HG03521 (cell line): Measurements from ENCODE around the gene GGCX.
A peak's percentile ranks its signal among the peaks of the same experiment; 100 is the strongest.

Experiments used
- ATAC-seq: cut with Tn5 transposase; IDR thresholded peaks from one replicate; pipeline ENCODE4 v1.9.1; 2021; ENCODE audit warnings: mild to moderate bottlenecking, moderate library complexity; ENCODE audit not compliant: unreplicated experiment

GGCX gene

DNA sequence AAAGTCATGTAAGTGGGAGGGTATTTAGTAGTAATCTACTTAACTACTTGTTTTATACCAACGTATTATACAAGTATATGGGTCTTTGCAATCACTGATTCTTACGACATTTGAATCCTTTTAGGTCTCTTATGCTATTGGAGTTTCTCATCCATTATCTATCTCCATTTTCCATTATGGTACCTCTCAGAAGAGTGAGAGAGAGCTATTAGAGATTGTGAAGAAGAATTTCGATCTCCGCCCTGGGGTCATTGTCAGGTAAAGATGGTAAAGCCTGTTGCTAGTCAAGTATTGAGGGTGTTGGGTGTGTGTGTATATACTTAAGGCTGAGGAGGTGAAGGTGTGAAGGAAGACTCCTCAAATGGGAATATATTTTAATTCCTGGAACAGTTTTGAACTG lies 18.5 kb downstream of the GGCX start:
- ATAC-seq, result no peak

DNA sequence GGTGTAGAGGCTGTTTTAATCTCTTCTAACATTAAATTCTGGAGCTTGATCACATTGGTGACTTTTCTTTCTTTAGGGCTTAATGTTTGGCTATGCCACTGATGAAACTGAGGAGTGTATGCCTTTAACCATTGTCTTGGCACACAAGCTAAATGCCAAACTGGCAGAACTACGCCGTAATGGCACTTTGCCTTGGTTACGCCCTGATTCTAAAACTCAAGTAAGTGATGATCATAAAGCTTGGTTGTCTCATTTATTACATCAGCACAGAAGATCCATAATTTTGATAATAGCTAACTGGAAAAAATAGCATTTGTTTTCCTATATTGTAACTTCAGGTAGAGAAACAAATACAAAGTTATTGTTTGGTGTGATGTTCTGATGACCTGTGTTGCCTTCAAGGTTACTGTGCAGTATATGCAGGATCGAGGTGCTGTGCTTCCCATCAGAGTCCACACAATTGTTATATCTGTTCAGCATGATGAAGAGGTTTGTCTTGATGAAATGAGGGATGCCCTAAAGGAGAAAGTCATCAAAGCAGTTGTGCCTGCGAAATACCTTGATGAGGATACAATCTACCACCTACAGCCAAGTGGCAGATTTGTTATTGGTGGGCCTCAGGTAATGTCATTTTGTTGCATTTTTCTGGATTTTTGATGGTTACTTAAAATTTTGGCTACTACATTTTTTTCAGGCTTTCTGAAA lies 19.4 kb downstream of the GGCX start:
- ATAC-seq, result no peak

DNA sequence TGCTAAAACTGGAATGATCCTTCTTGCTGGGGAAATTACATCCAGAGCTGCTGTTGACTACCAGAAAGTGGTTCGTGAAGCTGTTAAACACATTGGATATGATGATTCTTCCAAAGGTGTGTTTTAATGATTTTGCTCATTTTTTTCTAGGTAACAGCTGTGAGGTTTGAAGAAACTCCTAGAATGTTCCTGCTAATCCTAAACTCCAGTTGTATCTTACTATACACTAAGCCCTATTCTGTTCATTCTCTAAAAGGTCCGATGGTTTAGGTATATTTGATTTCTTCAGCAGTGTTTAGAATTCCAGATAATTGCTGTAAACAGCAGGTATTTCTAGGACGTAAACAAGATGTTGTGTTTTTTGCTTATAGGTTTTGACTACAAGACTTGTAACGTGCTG lies 20.0 kb downstream of the GGCX start:
- ATAC-seq, result no peak

DNA sequence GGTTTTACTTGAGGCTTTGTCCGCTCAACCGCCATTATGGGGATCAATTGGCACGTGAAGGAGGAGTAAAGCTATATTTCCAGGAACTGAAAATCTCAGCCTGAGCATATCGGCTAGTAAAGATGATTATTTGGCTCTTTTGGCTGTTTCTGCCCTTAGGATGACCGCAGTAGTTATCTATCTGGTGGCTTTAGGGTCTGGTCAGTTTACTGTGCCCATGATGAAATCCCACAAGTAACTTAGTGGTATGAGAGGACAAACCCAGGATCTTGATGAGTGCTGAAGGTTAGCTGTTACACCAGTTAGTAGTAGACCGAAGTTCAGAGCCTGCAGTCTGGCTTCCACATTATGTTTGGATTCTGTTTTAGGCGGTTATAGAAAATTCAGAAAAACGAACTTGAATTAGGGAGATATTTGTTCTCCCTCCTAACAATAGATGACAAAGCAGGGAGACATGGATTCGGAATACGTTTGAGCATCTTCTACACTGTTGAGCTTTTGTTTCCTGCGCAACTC lies 21.1 kb downstream of the GGCX start:
- ATAC-seq, result no peak

- ATAC-seq, result peak; percentile 35
These were observed 21.7 kb downstream of the GGCX start for GRCh38 chr2:85539361-85540132.

GRCh38 chr2:85538507-85539360 lies 22.6 kb downstream of the GGCX start, which contains the start of gene MAT2A:
Gene MAT2A, plus strand, starts transcription at chr2:85539168. Its CDS starts 120 bp downstream, at chr2:85539288.
- ATAC-seq, result peak; percentile 65

GRCh38 chr2:85537600-85538506 lies 23.4 kb downstream of the GGCX start:
- ATAC-seq, result no peak

- ATAC-seq, result no peak
These were observed 24.8 kb downstream of the GGCX start for GRCh38 chr2:85536479-85536878.

DNA sequence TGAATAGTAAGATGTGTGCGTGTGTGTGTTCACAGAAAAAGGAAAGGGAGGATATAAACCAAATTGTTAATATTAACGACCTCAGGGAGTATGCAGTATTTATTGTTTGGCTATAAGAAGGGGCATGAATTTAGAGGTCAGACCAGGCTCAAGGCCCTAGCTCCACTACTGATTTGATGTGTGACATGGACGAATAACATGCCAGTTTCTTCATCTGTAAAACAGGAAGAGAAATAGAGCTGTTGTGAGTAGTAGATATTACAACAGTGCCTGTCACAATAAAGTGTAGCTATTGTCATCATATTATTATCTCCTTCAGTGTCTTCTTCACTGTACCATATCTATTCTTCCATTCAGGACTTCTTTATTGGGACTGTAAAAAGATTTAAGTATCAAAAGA lies 26.4 kb downstream of the GGCX start:
- ATAC-seq, result no peak

- ATAC-seq, result no peak
These were observed 27.2 kb downstream of the GGCX start for GRCh38 chr2:85534099-85534498.

GRCh38 chr2:85531589-85531988 lies 29.7 kb downstream of the GGCX start:
- ATAC-seq, result no peak

DNA sequence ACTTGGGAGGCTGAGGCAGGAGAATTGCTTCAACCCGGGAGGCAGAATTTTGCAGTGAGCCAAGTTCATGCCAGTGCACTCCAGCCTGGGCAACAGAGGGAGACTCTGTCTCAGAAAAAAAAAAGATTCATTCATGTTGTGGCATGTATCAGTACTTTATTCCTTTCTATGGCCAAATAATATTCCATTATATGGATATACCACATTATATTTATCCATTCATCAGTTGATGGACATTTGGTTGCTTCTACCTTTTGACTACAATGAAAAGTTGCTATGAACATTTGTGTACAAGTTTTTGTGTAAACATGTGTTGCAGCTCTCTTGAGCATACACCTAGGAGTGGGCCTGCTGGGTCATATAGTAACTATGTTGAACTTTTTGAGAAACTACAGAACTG lies 31.5 kb downstream of the GGCX start:
- ATAC-seq, result no peak

DNA sequence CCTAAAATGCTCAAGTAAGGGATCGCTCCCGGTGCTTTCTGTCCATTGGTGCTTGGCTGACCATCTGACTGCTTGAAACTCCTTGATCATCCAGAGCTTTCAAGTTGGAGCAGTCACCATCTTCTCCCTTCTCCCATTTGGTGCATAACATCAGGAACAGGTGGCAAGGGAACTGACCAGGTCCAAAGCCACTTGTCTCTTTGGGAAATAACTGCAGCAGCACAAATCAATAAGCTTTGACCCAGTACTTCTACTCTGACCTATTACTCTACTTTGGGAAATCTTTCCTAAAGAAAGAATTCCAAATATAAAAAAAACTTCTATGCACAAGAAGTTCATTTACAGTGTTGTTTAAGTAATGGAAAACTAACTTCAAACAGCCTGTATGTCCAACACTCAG lies 32.9 kb downstream of the GGCX start:
- no peak for ATAC-seq

DNA sequence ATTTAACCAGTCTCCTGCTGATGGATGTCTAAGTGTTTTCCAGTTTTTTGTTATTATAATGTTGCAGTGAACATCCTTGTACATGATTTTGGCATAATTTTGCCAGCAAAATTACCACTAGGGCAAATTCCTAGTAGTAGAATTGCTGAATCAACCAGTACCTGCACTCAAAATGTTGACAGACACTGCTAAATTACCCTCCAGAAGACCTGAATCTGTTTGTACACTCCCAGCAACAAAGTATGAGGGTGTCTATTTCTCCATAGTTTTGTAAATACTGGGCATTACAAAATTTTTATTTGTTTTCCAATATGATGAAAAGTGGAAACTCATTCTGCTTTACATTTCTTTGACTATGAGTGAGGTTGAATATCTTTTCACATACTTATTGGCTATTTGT lies 33.5 kb downstream of the GGCX start:
- ATAC-seq, result no peak

DNA sequence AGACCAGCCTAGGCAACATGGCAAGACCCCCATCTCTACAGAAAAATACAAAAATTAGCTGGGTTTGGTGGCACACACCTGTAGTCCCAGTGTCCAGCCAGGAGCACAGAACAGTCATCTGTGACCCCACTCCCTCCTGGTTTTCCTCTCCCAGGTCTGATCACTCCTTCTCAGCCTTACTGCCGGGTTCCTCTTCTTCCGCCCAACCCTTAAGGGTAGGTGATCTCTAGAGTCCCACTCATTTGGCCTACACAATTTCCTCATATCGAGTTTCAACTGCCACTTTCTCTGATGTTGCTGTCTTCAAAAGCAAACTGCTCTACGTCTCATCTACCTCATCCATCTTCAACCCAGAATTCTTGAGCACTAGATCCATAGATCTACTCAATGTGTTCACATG lies 35.7 kb downstream of the GGCX start:
- no peak for ATAC-seq

DNA sequence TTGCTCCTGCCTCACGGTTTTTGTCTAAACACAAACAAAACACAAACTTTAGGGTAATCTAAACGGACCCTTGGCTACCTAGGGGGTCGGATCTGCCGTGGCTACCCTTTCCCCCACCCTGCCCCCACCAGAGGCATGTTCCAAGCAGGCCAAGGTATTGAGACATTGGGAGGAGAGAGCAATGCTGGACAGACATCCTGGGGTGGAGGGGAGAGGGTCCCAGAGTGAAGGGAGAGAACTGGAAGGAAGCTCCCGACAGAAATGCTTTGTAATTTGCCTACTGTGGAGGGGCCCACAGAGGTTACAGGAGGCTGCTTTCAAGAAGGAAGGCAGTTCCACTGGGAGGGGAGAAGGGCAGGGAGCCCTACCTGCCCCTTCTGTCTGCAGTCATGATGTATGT lies 36.3 kb downstream of the GGCX start:
- no peak for ATAC-seq

GRCh38 chr2:85524336-85524908 lies 36.9 kb downstream of the GGCX start:
- ATAC-seq, result no peak

- ATAC-seq, result no peak
These were observed 37.4 kb downstream of the GGCX start for GRCh38 chr2:85523903-85524335.

GRCh38 chr2:85523062-85523902 lies 38.0 kb downstream of the GGCX start:
- no peak for ATAC-seq
